Subcutaneous adipose tissue (tissue), 4 donors: Measurements from ENCODE around the gene MAGOH. TPM values are rescaled to one million over a fixed set of nuclear protein-coding genes. Genes with fewer than 3 reads are reported as not detected.

Experiments
- total RNA-seq, 4 donors: library from RNA; depleted of rRNA; stranded (reverse); fragments of >200 nt; gene quantifications; one replicate each; pipeline ENCODE4 v1.1.0, GENCODE V29; 2016
- TF ChIP-seq, protein P1 (sequence below): fragments of 450-650 bp; IDR thresholded peaks from one replicate; pipeline ENCODE4 v1.5.1; 2016; ENCODE audit warnings: low read depth, mild to moderate bottlenecking, control low read depth, antibody characterized with exemption, moderate library complexity

The MAGOH gene
- total RNA-seq, 4 donors from 2014 or later = 27.7 to 47.4 (median 30.3) TPM

GRCh38 chr1:53203466-53203865 lies 34.9 kb downstream of the MAGOH start:
- TF ChIP-seq, protein P1, sequence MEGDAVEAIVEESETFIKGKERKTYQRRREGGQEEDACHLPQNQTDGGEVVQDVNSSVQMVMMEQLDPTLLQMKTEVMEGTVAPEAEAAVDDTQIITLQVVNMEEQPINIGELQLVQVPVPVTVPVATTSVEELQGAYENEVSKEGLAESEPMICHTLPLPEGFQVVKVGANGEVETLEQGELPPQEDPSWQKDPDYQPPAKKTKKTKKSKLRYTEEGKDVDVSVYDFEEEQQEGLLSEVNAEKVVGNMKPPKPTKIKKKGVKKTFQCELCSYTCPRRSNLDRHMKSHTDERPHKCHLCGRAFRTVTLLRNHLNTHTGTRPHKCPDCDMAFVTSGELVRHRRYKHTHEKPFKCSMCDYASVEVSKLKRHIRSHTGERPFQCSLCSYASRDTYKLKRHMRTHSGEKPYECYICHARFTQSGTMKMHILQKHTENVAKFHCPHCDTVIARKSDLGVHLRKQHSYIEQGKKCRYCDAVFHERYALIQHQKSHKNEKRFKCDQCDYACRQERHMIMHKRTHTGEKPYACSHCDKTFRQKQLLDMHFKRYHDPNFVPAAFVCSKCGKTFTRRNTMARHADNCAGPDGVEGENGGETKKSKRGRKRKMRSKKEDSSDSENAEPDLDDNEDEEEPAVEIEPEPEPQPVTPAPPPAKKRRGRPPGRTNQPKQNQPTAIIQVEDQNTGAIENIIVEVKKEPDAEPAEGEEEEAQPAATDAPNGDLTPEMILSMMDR = no peak

- TF ChIP-seq, protein P1 = no peak
Measured at GRCh38 chr1:53198241-53198651, 40.1 kb downstream of the MAGOH start.

GRCh38 chr1:53197291-53198200 lies 40.8 kb downstream of the MAGOH start:
- TF ChIP-seq, protein P1 = no peak

DNA sequence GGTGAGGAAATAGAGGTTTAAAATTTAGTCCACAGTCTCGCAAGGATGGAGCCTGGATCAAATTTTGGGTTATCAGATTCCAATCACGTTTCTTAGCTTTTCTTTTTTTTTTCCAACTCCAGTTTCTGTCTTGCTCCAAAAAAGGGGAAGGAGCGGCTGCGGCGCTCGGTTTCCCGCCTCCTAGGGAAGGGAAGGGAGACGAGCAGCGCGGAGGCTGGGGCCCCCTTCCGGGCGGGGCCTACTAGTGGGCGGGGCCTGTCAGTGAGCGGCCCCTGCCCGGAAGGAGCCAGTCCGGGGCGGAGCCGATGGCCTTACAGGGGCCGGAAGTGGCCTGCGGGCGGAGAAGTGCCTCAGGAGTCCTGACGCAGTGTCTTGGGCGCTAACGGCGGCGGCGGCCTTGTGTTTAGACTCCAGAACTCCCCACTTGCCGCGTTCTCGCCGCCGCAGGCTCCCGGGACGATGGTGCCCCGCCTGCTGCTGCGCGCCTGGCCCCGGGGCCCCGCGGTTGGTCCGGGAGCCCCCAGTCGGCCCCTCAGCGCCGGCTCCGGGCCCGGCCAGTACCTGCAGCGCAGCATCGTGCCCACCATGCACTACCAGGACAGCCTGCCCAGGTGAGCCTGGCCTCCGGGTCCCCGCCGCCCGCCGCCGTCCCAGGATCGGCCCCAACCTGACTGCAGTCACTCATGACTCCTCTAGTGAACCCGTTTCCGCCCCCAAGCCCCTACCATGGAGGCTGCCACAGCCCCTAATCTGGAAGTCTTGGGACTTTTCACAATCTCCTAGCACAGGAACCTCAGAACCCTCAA lies 41.6 kb downstream of the MAGOH start, which contains the start of gene CPT2:
Gene CPT2 (plus strand): TSS at position 340 of the 806 bp plus-strand sequence. CDS start 120 bp downstream, at position 460.
- TF ChIP-seq, protein P1 = no peak

DNA sequence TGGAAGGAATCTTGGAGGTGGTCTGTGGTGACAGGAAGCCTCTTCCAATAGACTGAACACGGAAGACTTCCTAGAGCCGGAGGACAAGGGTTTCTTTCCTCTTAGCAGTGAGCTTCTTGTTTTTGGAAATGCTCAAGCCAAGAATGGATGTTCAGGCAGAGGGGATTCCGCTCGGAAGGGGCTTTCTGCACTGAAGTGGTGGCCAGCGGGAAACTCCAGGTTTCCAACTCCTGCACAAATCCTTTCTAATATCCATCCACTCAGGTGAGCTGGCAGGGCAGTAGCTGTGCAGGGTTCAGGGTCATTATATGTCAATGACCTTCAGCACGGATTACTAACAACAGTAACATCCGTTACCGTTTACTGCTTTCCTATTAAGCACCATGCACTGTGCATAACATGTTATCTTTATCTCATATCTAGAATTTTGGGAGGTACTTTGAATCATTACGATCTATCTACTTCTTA lies 42.3 kb downstream of the MAGOH start:
- TF ChIP-seq, protein P1 = no peak

DNA sequence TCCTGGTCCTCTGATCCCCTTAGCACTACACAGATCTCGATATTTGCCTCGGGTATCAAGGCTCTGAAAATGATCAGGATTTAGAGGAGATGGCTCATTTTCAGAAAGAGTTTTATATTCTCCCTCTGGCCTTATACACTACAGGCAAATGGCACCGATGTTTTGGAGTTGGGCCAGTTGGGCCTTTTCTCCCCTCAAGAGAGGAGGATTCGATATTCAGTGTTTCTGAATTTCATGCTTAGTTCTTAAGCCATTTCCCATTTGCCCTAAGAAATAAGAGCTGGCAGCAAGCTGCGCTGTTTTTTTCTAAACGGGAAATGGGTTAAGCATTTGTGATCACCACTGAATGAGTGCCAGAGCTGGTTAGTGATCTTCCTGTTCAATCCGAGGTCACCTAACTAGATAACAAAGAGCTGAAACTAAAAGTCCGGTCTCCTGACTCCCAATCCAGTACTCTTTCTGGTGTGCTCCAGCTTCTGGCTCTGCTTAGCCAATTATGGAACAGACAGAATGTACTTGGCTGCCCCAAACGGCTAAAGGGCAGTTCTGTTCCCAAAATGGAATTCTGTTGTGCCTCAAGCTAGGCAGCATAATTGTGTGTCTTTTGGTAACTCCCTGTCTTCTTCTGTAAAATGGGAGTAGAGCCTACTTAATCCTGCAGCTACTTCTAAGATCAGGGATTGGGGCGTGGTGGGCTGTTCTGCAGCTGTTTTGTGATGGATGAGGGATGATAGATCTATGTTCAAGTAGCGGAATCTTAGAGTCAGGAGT lies 42.9 kb downstream of the MAGOH start:
- TF ChIP-seq, protein P1 = no peak
